Activated CD4-positive, alpha-beta T cell treated with anti-CD3 and anti-CD28 coated beads for 36 hours (primary cell): ENCODE results near the gene TST. TPM values are rescaled to one million over a fixed set of nuclear protein-coding genes. Genes with fewer than 3 reads are reported as not detected.

Source experiments
- ATAC-seq: fragments of 200-7000 bp; cut with Tn5 transposase; one replicate; pipeline ENCODE4 v1.10.0; 2021; ENCODE audit warnings: mild to moderate bottlenecking, moderate library complexity
- CTCF ChIA-PET: fragments of 350-600 bp; sonication (Branson Sonifier 250); formaldehyde crosslinking; loops from one replicate; lab custom pipeline; 2021; ENCODE audit warnings: antibody characterized with exemption; lab: Charles Lee
- POLR2A ChIA-PET: fragments of 350-600 bp; sonication (Branson Sonifier 250); formaldehyde crosslinking; loops from one replicate; lab custom pipeline; 2021; ENCODE audit warnings: antibody characterized with exemption, inconsistent platforms; lab: Charles Lee
- DNase-seq: peaks from one replicate; pipeline ENCODE4 v3.0.0-alpha.2; 2020
- H3K27ac Mint-ChIP-seq: one replicate; pipeline ENCODE4 v1.8.0; 2021; ENCODE audit warnings: mixed read lengths
- H3K27me3 Mint-ChIP-seq: one replicate; pipeline ENCODE4 v1.8.0; 2021; ENCODE audit warnings: mixed read lengths
- H3K36me3 Mint-ChIP-seq: one replicate; pipeline ENCODE4 v1.8.0; 2021; ENCODE audit warnings: low read depth, mixed read lengths
- H3K4me1 Mint-ChIP-seq: one replicate; pipeline ENCODE4 v1.8.0; 2021; ENCODE audit warnings: mixed read lengths
- H3K4me3 Mint-ChIP-seq: one replicate; pipeline ENCODE4 v1.8.0; 2021; ENCODE audit warnings: mild to moderate bottlenecking, moderate library complexity, mixed read lengths
- H3K9me3 Mint-ChIP-seq: one replicate; pipeline ENCODE4 v1.8.0; 2021; ENCODE audit warnings: low read depth, mixed read lengths
- intact Hi-C, 2 experiments: fragments of 100-400 bp; cut with DNase I in 1 of 2; cut with micrococcal nuclease in 1 of 2; formaldehyde crosslinking; loops; one replicate each; pipeline versions ENCODE4 v1.14.2 to v1.15.1; 2022 to 2024; cut with DNase I, micrococcal nuclease
- total RNA-seq, 2 experiments: library from RNA; stranded (reverse); gene quantifications; one replicate each; pipeline ENCODE4 v1.2.3, GENCODE V29; 2021

TST gene
- total RNA-seq, 2 experiments from 2014 or later, result 1.8 to 2.1 TPM

DNA sequence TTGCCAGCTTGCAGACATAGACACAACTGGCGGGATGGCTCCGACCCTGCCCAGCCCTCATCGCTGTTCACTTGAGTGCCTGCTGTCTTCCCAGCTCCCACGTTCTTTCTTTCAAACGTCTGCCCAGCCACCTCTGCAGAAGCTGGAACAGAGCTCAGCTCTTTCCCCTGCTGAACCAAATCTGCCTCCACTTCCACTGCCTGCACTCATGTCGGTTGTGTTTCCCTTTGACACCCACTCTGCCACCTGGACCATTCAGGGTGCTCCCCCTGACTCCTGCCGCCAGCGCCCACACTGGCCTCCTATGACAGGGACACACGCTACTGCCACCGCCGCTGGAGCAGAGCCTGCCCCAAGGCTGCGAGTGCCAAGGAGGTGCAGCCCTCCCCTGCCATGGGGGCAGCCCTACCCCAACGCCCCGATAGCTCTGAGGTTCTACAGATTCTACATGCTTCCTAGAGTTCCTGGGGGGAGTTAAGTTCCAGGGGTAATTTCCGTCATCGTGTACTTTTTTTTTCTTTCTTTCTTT is 37.9 kb downstream of the TST start:
- POLR2A ChIA-PET, result no interaction called here
- ATAC-seq, result no peak
- CTCF ChIA-PET, result interaction anchor here (0.7 to 7.3 kb wide), 7 partner anchors 18 to 219 kb away, joined by 3 to 60 read pairs (median 3); no protein-coding TSS in a partner anchor

DNA sequence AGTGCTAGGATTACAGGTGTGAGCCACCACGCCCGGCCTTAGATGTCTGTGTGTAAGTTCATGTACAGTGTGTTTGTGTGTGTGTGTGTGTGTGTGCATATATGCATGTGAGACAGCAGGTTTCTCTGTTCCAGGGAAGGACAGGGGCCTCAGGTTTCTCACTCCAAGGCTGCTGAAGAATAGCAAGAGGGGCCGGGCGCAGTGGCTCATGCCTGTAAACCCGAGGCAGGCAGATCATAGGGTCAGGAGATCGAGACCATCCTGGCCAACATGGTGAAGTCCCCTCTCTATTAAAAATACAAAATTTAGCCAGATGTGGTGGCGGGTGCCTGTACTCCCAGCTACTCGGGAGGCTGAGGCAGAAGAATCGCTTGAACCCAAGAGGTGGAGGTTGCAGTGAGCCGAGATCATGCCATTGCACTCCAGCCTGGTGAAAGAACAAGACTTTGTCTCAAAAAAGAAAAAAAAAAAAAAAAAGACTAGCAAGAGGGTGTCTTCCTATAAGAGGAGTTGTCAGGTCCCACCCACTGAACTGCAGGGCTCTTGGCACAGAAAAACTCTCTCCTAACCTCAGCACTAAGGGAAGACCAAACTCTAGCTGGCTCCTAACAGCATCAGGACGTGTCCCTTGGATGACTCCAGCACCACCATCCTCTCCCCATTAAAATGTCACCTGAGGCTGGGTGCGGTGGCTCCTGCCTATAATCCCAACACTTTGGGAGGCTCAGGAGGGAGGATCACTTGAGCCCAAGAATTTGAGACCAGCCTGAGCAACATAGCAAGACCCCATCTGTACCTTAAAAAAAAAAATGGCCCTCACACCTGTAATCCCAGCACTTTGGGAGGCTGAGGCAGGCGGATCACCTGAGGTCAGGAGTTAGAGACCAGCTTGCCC is 40.0 kb downstream of the TST start:
- peaks cover 4% of the 10 kb centered on the region for H3K27me3 Mint-ChIP-seq
- POLR2A ChIA-PET, result interaction anchor here (0.6 to 0.7 kb wide), 2 partner anchors 10 to 113 kb away, joined by 4 to 10 read pairs; no protein-coding TSS in a partner anchor
- no peaks in the 10 kb centered on the region for H3K36me3 Mint-ChIP-seq
- CTCF ChIA-PET, result interaction anchor here (0.7 to 7.3 kb wide), 8 partner anchors 9 to 238 kb away, joined by 3 to 60 read pairs (median 3); no protein-coding TSS in a partner anchor
- ATAC-seq (no peak), DNase-seq (no peak)
- no peaks in the 10 kb centered on the region for H3K9me3 Mint-ChIP-seq
- intact Hi-C loops, result loop anchor here (2.0 to 5.0 kb wide), 2 partner anchors 107 to 220 kb away; no protein-coding TSS in a partner anchor
- H3K4me3 Mint-ChIP-seq, result no peak overlapping the region
- H3K27ac Mint-ChIP-seq, result no peak overlapping the region
- H3K4me1 Mint-ChIP-seq, result peaks cover 8% of the 10 kb centered on the region

More for the DNA sequence above, 37.9 kb downstream of the TST start:
- intact Hi-C loops, result no loop called here
- Mint-ChIP-seq H3K27ac (no peak overlapping the region), H3K4me1 (peaks cover 8% of the 10 kb centered on the region), H3K27me3 (peaks cover 4% of the 10 kb centered on the region), H3K4me3 (no peak overlapping the region), H3K9me3 (peaks cover 10% of the 10 kb centered on the region), H3K36me3 (peaks cover 9% of the 10 kb centered on the region)
- no peak for DNase-seq

DNA sequence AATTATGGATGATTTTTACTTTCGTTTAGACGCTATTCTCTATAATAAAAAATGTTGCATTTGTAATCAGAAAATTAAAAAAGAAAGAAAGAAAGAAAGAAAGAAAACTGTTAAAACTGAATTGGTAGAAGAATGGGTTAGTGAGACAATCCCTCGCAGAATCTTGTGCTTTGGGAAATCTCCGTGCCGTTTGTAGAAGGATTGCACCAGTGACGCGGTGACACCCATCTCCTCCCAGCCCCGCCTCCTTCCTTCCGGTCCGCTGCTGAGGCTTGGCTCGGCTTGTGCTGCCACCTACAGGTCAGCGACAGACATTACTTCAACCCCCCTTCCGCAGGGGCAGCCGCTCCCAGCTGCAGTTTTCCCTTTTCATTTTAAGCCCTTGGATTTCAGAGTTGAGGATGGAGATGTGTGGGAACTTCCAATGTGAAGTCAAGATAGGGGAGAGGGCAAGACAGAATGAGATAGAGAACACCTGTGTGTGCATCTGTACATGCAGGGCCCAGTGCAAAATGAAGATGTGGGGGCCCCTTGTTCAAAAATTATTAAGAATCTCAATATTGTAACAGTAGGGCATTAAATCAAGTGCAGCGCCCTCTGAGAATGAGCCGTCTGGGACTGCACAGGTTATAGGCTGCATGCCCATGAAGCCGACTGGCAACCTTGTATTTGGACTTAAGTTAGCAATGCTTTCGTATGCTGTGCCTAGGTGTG is 41.1 kb downstream of the TST start:
- Mint-ChIP-seq H3K4me1 (peaks cover 8% of the 10 kb centered on the region), H3K36me3 (no peaks in the 10 kb centered on the region), H3K9me3 (no peaks in the 10 kb centered on the region), H3K4me3 (peak overlapping the region; percentile 76), H3K27me3 (no peaks in the 10 kb centered on the region), H3K27ac (peak overlapping the region; percentile 77)
- ChIA-PET CTCF (interaction anchor here (0.6 to 7.3 kb wide), 34 partner anchors 9 to 411 kb away, joined by 3 to 60 read pairs (median 4); partner anchors contain the start of gene IFT27), POLR2A (interaction anchor here (0.5 to 1.0 kb wide), 2 partner anchors 202 to 800 kb away, joined by 5 to 12 read pairs; partner anchors contain the start of gene IFT27)
- peak; percentile 86 for ATAC-seq
- peak; percentile 95 for DNase-seq
- intact Hi-C loops, result loop anchor here (1.0 to 5.0 kb wide), 9 partner anchors 105 to 449 kb away; partner anchors contain the start of genes EIF3D (in 1 of the 2) and IFT27 (in 1 of the 2)

DNA sequence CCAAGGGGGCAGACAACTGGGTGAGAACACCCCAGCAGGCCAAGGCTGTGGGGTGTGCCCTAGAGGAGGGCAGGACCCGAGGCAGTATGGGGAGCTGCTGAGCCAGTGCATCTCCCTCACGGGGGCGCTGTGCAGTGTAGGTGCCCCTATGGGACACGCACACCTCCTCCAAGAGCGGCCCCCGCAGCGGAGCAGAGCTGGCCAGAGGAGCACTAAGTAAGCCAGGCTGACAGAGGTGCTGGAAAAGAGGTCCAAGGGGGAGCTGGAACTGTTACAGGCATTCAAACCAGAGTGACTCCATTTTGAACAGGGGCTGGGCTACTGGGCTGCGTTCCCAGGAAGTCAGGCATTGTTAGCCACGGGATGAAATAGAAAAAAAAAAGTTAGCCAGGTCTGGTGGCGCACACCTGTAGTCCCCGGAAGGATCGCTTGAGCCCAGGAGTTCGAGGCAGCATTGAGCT is 41.8 kb downstream of the TST start:
- CTCF ChIA-PET, result interaction anchor here (0.6 to 7.3 kb wide), 35 partner anchors 9 to 481 kb away, joined by 3 to 60 read pairs (median 4); partner anchors contain the start of genes IFT27, NCF4 and RAC2

DNA sequence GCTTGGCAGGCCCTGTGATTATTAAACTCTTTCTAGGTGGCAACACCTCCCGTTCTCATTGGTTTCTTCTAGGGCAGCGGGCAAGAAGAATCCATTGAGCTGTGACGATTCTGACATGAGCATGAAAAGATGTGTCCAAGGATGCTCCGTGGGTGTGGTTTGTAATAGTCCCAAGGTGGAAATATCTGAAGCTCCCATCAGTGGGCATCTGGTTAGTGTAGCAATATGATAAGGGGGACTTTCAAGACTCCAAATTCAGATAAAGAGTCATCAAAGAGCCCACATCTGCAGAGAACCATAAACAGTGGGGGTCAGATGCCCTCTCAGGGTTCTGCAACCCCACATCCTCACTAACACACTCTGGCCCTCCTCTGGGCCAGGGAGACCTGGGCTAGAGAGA is 42.6 kb downstream of the TST start:
- no peak overlapping the region for H3K4me3 Mint-ChIP-seq
- H3K27ac Mint-ChIP-seq, result no peak overlapping the region
- H3K4me1 Mint-ChIP-seq, result peaks cover 8% of the 10 kb centered on the region
- H3K27me3 Mint-ChIP-seq, result no peaks in the 10 kb centered on the region
- ChIA-PET POLR2A (interaction anchor here (0.7 kb wide), 1 partner anchor 43 kb away, joined by 3 read pairs; the partner anchor contains the start of genes MPST and TST), CTCF (interaction anchor here (0.8 to 7.3 kb wide), 24 partner anchors 8 to 1093 kb away, joined by 3 to 60 read pairs (median 4); partner anchors contain the start of genes NCF4 and RAC2)
- intact Hi-C loops, result loop anchor here in 1 of 2 experiments (5.0 kb wide), 1 partner anchor 104 kb away; no protein-coding TSS in a partner anchor
- DNase-seq (no peak), ATAC-seq (no peak)
- H3K36me3 Mint-ChIP-seq, result no peaks in the 10 kb centered on the region
- H3K9me3 Mint-ChIP-seq, result no peaks in the 10 kb centered on the region

More for the DNA sequence above, 41.8 kb downstream of the TST start:
- H3K9me3 Mint-ChIP-seq, result no peaks in the 10 kb centered on the region
- no peaks in the 10 kb centered on the region for H3K27me3 Mint-ChIP-seq
- DNase-seq, result peak; percentile 90
- peak overlapping the region; percentile 76 for H3K4me3 Mint-ChIP-seq
- peaks cover 8% of the 10 kb centered on the region for H3K4me1 Mint-ChIP-seq
- peak overlapping the region; percentile 77 for H3K27ac Mint-ChIP-seq
- no peaks in the 10 kb centered on the region for H3K36me3 Mint-ChIP-seq
- peak; percentile 93 for ATAC-seq
- intact Hi-C loops, result loop anchor here in 1 of 2 experiments (5.0 kb wide), 1 partner anchor 105 kb away; no protein-coding TSS in a partner anchor
- POLR2A ChIA-PET, result interaction anchor here (0.5 to 1.0 kb wide), 3 partner anchors 195 to 799 kb away, joined by 3 to 12 read pairs (median 5); partner anchors contain the start of gene IFT27

DNA sequence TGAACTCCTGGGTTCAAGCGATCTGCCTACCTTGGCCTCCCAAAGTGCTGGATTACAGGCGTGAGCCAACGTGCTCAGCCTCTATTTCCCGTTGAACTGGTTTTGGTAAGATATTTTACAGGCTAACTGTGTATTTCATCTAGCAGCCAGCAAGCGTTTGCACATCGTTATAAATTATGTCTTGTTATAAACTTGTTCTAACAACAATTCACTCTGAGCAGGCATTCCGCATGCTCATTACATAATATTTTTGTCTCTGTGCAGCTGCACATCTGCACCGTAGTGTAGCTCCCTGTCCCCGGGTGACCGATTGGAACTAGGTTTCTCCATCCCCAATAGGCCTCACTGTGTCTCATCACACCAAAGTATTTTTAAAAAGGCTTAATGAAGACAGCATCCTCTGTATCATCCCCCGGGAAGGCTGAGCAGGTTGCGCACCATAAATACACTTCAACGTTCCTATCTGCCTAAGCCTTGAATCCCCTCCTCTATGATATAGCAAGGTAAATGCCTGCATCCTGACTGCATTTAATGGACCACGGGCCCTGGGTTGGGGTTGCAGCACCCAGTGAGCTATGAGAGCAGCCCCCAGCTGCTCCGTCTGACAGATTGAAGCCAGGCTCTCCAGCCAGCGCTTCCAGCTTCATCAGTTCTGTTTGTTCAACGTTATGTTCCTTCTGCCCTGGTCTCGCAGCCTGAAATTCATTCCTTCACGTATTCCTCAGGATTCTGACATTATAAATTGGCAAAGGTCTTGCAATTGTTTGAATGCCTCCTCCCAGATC is 47.7 kb downstream of the TST start:
- H3K4me1 Mint-ChIP-seq, result no peaks in the 10 kb centered on the region
- no peak overlapping the region for H3K27ac Mint-ChIP-seq
- H3K9me3 Mint-ChIP-seq, result no peaks in the 10 kb centered on the region
- intact Hi-C loops, result no loop called here
- no peaks in the 10 kb centered on the region for H3K36me3 Mint-ChIP-seq
- CTCF ChIA-PET, result interaction anchor here (0.6 to 1.4 kb wide), 3 partner anchors 115 to 485 kb away, joined by 3 to 5 read pairs (median 5); no protein-coding TSS in a partner anchor
- H3K27me3 Mint-ChIP-seq, result no peaks in the 10 kb centered on the region
- ATAC-seq, result no peak
- no peak for DNase-seq
- POLR2A ChIA-PET, result interaction anchor here (0.6 kb wide), 1 partner anchor 465 kb away, joined by 6 read pairs; no protein-coding TSS in a partner anchor
- no peak overlapping the region for H3K4me3 Mint-ChIP-seq

DNA sequence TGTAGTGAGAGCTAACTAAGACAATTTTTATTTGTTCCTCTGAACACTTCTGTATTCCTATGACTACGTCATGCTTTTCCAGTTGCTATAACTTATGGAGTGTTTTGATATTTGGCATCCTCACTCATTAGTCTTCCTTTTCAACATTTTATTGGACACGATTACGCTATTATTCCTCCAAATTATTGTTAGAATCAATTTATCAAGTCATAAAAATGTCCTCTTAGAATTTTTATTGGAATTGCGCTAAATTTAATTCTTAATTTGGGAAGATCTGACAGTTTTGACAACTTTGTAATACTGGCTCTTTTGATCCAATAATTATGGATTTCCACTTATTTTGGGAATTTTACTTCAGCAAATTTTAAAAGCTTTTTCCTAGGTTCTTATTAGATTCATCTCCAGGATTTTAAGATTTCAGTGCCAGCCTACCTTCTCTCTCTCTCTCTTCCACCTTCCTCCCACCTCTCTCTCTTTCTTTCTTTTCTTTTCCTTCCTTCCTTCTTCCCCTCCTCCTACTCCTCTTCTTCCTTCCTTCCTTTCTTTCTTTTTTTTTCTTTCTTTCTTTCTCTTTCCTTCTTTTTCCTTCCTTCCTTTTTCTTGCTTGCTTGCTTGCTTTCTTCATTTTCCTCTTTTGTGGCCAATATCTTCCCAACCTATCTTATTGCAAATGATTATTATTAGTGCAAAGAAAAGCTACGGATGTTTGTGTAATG is 50.8 kb downstream of the TST start:
- no peak for ATAC-seq
- Mint-ChIP-seq H3K4me1 (no peaks in the 10 kb centered on the region), H3K36me3 (no peaks in the 10 kb centered on the region), H3K27me3 (peaks cover 2% of the 10 kb centered on the region), H3K4me3 (no peak overlapping the region), H3K27ac (no peak overlapping the region), H3K9me3 (no peaks in the 10 kb centered on the region)
- CTCF ChIA-PET, result interaction anchor here (0.7 to 1.8 kb wide), 2 partner anchors 9 to 95 kb away, joined by 3 to 11 read pairs; no protein-coding TSS in a partner anchor
- POLR2A ChIA-PET, result no interaction called here
- intact Hi-C loops, result no loop called here
- no peak for DNase-seq

DNA sequence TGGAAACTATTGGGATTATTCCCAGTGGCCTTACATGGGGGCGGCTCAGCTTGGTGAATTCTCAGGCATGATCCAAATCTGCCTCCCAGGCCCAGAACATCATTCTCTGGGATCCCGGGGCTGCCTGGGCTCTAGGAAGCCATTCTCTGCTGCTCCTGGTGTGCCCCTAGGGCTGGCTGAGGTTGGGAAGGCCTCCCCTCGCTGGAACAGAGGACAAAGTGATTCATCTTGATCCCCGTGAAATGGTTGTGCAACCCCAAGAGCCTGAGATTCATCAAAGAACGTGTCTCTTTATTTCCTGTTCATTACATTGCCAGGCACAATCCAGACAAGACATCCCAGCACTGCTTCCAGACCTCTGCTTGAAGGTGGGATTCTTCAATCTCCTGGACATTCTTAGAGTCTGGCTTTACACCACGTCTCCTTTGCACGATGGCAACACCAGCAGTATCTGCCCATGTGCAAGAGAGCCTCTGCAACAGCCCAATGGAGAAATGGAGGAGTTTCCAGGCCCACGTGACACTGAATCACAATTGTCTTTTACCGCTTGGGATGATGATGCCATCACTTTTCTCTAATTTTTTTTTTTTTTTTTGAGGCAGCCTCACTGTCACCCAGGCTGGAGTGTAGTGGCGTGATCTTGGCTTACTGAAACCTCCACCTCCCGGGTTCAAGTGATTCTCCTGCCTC is 52.3 kb downstream of the TST start:
- CTCF ChIA-PET, result interaction anchor here (3.3 kb wide), 1 partner anchor 11 kb away, joined by 19 read pairs; no protein-coding TSS in a partner anchor
- H3K9me3 Mint-ChIP-seq, result no peaks in the 10 kb centered on the region
- peaks cover 4% of the 10 kb centered on the region for H3K27me3 Mint-ChIP-seq
- DNase-seq, result no peak
- ATAC-seq, result no peak
- intact Hi-C loops, result no loop called here
- no peak overlapping the region for H3K4me3 Mint-ChIP-seq
- H3K36me3 Mint-ChIP-seq, result no peaks in the 10 kb centered on the region
- POLR2A ChIA-PET, result no interaction called here
- H3K4me1 Mint-ChIP-seq, result no peaks in the 10 kb centered on the region
- no peak overlapping the region for H3K27ac Mint-ChIP-seq

DNA sequence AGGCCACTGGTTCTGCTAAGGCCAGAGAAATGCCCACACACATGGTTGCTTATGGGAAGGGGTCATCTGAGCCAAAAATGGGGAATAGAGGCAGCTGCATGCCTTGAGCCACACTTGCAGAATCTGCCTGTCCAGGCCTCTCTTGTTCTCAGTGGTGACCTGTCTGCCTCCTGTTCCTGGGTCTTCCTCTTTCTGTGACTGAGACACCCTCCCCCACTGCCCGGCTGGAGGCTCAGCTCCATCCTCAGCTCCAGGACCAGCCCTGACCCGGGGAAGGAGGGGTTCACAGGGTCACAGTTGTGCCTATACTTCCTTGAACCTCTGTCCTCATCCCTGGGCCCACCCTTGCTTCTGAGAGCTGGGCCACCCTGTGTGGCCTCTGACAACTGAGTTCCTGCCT is 53.6 kb downstream of the TST start:
- DNase-seq (no peak), ATAC-seq (no peak)
- intact Hi-C loops, result no loop called here
- Mint-ChIP-seq H3K9me3 (no peaks in the 10 kb centered on the region), H3K27ac (no peak overlapping the region), H3K27me3 (peaks cover 10% of the 10 kb centered on the region), H3K36me3 (no peaks in the 10 kb centered on the region), H3K4me1 (no peaks in the 10 kb centered on the region), H3K4me3 (no peak overlapping the region)
- ChIA-PET CTCF (interaction anchor here (3.3 kb wide), 1 partner anchor 13 kb away, joined by 19 read pairs; no protein-coding TSS in a partner anchor), POLR2A (no interaction called here)
